ENCODE data around the gene ZNF839. TPM values are rescaled to one million over a fixed set of nuclear protein-coding genes. Genes with fewer than 3 reads are reported as not detected.
A peak's percentile ranks its signal among the peaks of the same experiment; 100 is the strongest.

The ZNF839 gene
- polyA plus RNA-seq (2012; rRNA removed), result 15.4 and 19.4 TPM in 2 replicates
- polyA plus RNA-seq (2012; cell fraction: cytosol; rRNA removed), result 8.8 and 9.0 TPM in 2 replicates
- 66.8 and 82.7 TPM in 2 replicates for polyA plus RNA-seq (2012; cell fraction: nucleus; rRNA removed)

GRCh38 chr14:102319351-102320032 is at the start of gene ZNF839:
Gene ZNF839, plus strand, starts transcription at chr14:102319746. Its CDS starts 20 bp downstream, at chr14:102319766.
- peak within 1 kb of the TSS; percentile 89 for H3K4me2 ChIP-seq
- peak within 1 kb of the TSS; percentile 59 to 86 for H3K27ac ChIP-seq (ENCODE audit: low read depth in 2 of 2, low read length in 1 of 2)
- H4K20me1 ChIP-seq (ENCODE audit: insufficient read depth), result no peaks in the 10 kb centered on the region
- peaks cover 20% of the 10 kb centered on the region for H3F3A ChIP-seq (replicated peaks; ENCODE audit: insufficient read depth)
- 0% methylated on average over 14 of the region's 71 CpGs for WGBS (ENCODE audit: low lambda C conversion rate)
- H3K79me2 ChIP-seq (ENCODE audit: insufficient read depth), result peaks cover 18% of the 10 kb centered on the region
- H3K36me3 ChIP-seq (replicated peaks in 1 of 2; ENCODE audit: control insufficient read depth in 1 of 2, insufficient read depth in 2 of 2, low read length in 1 of 2), result peaks cover 0 to 5% of the 10 kb centered on the region in 2 experiments
- no peaks in the 10 kb centered on the region for H3K9me3 ChIP-seq
- CTCF ChIA-PET, result interaction anchor here (0.9 to 7.4 kb wide), 6 partner anchors 10 to 358 kb away, joined by 3 to 65 read pairs (median 4); no protein-coding TSS in a partner anchor
- peaks cover 5 to 28% of the 10 kb centered on the region in 2 experiments; a peak in 3 of 4 replicates for H3K4me1 ChIP-seq (ENCODE audit: control insufficient read depth in 1 of 2, insufficient read depth in 2 of 2, low read depth in 1 of 2, low read length in 1 of 2)
- DNase-seq, result peak; percentile 94
- H3K27me3 ChIP-seq (ENCODE audit: insufficient read depth), result no peaks in the 10 kb centered on the region
- no peaks in the 10 kb centered on the region for H3K9me2 ChIP-seq
- H3K9ac ChIP-seq, result peak within 1 kb of the TSS; percentile 89
- POLR2A ChIA-PET, result interaction anchor here (0.7 to 1.0 kb wide), 2 partner anchors 9 to 232 kb away, joined by 3 read pairs; no protein-coding TSS in a partner anchor
- H2AFZ ChIP-seq (ENCODE audit: low read depth), result peak within 1 kb of the TSS; percentile 64
- peak within 1 kb of the TSS; percentile 77 to 80 for H3K4me3 ChIP-seq (ENCODE audit: low read depth in 2 of 2, low read length in 1 of 2)
- TF ChIP-seq NRF1 (IDR thresholded peaks at IDR 0.05; ENCODE audit: low read depth, low read length) (no peak), CTCF (IDR thresholded peaks at IDR 0.05) (no peak), NFIC (IDR thresholded peaks at IDR 0.05; ENCODE audit: borderline replicate concordance) (0 out of 2 replicates have a peak, but pooled peaks have one; percentile 14), RAD21 (IDR thresholded peaks at IDR 0.05; ENCODE audit: low read length) (no peak), CHD2 (IDR thresholded peaks at IDR 0.05; ENCODE audit: low read length, partially characterized antibody) (peak; percentile 80), YY1 (IDR thresholded peaks at IDR 0.05; ENCODE audit: low read depth) (peak; percentile 87), RCOR1 (IDR thresholded peaks at IDR 0.05; ENCODE audit: low read length) (peak; percentile 57; the same call in 1 of the 2 replicates), JUND (IDR thresholded peaks at IDR 0.05) (no peak), POLR2AphosphoS5 (IDR thresholded peaks at IDR 0.05; ENCODE audit: low read depth, low read length) (peak; percentile 40; the same call in 1 of the 2 replicates), RFX5 (IDR thresholded peaks at IDR 0.05; ENCODE audit: low read length) (0 out of 2 replicates have a peak, but pooled peaks have one; percentile 65), RXRA (IDR thresholded peaks at IDR 0.05; ENCODE audit: borderline replicate concordance, low read depth) (no peak), FOXM1 (IDR thresholded peaks at IDR 0.05; ENCODE audit: low read depth) (no peak), GABPA (IDR thresholded peaks at IDR 0.05; ENCODE audit: low read depth) (no peak), FOXJ3 (CRISPR knock-in tag; IDR thresholded peaks at IDR 0.05) (no peak), MXI1 (IDR thresholded peaks at IDR 0.05; ENCODE audit: low read depth, low read length) (peak; percentile 80), TEAD4 (IDR thresholded peaks at IDR 0.05; ENCODE audit: borderline replicate concordance, insufficient read depth) (no peak), GATA2 (CRISPR knock-in tag; IDR thresholded peaks at IDR 0.05) (no peak), SMC3 (IDR thresholded peaks at IDR 0.05; ENCODE audit: low read depth, low read length) (0 out of 2 replicates have a peak, but pooled peaks have one; percentile 1), SIN3A (IDR thresholded peaks at IDR 0.05; ENCODE audit: borderline replicate concordance, low read depth, low read length) (peak; percentile 90), TAF1 (IDR thresholded peaks at IDR 0.05; ENCODE audit: borderline replicate concordance, low read depth, low read length) (peak; percentile 66; the same call in 1 of the 2 replicates)
- TF ChIP-seq, protein P1, sequence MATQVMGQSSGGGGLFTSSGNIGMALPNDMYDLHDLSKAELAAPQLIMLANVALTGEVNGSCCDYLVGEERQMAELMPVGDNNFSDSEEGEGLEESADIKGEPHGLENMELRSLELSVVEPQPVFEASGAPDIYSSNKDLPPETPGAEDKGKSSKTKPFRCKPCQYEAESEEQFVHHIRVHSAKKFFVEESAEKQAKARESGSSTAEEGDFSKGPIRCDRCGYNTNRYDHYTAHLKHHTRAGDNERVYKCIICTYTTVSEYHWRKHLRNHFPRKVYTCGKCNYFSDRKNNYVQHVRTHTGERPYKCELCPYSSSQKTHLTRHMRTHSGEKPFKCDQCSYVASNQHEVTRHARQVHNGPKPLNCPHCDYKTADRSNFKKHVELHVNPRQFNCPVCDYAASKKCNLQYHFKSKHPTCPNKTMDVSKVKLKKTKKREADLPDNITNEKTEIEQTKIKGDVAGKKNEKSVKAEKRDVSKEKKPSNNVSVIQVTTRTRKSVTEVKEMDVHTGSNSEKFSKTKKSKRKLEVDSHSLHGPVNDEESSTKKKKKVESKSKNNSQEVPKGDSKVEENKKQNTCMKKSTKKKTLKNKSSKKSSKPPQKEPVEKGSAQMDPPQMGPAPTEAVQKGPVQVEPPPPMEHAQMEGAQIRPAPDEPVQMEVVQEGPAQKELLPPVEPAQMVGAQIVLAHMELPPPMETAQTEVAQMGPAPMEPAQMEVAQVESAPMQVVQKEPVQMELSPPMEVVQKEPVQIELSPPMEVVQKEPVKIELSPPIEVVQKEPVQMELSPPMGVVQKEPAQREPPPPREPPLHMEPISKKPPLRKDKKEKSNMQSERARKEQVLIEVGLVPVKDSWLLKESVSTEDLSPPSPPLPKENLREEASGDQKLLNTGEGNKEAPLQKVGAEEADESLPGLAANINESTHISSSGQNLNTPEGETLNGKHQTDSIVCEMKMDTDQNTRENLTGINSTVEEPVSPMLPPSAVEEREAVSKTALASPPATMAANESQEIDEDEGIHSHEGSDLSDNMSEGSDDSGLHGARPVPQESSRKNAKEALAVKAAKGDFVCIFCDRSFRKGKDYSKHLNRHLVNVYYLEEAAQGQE (IDR thresholded peaks at IDR 0.05; ENCODE audit: low read depth, low read length), result peak; percentile 71; the same call in 1 of the 2 replicates
- TF ChIP-seq, protein P2, sequence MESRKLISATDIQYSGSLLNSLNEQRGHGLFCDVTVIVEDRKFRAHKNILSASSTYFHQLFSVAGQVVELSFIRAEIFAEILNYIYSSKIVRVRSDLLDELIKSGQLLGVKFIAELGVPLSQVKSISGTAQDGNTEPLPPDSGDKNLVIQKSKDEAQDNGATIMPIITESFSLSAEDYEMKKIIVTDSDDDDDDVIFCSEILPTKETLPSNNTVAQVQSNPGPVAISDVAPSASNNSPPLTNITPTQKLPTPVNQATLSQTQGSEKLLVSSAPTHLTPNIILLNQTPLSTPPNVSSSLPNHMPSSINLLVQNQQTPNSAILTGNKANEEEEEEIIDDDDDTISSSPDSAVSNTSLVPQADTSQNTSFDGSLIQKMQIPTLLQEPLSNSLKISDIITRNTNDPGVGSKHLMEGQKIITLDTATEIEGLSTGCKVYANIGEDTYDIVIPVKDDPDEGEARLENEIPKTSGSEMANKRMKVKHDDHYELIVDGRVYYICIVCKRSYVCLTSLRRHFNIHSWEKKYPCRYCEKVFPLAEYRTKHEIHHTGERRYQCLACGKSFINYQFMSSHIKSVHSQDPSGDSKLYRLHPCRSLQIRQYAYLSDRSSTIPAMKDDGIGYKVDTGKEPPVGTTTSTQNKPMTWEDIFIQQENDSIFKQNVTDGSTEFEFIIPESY (IDR thresholded peaks at IDR 0.05; ENCODE audit: borderline replicate concordance, low read depth), result peak; percentile 48; the same call in 1 of the 2 replicates
- TF ChIP-seq, protein P3, sequence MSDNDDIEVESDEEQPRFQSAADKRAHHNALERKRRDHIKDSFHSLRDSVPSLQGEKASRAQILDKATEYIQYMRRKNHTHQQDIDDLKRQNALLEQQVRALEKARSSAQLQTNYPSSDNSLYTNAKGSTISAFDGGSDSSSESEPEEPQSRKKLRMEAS (IDR thresholded peaks at IDR 0.05; ENCODE audit: low read depth), result 0 out of 2 replicates have a peak, but pooled peaks have one; percentile 33
- TF ChIP-seq, protein P4, sequence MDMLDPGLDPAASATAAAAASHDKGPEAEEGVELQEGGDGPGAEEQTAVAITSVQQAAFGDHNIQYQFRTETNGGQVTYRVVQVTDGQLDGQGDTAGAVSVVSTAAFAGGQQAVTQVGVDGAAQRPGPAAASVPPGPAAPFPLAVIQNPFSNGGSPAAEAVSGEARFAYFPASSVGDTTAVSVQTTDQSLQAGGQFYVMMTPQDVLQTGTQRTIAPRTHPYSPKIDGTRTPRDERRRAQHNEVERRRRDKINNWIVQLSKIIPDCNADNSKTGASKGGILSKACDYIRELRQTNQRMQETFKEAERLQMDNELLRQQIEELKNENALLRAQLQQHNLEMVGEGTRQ (IDR thresholded peaks at IDR 0.05; ENCODE audit: borderline replicate concordance, low read depth, low read length), result no peak
